ENCODE data around the gene COP1.

Gene COP1

GRCh38 chr1:176068901-176069300 is 138.2 kb downstream of the COP1 start:
- H3K9me3 ChIP-seq (ENCODE audit: control insufficient read depth in 1 of 2, low read length in 2 of 2) = no peaks in the 10 kb centered on the region
- no peaks in the 10 kb centered on the region for H3K4me1 ChIP-seq (ENCODE audit: control insufficient read depth in 1 of 2, insufficient read depth in 2 of 2, low read length in 2 of 2)
- H3K27me3 ChIP-seq (ENCODE audit: low read depth, low read length) = no peaks in the 10 kb centered on the region
- no peak overlapping the region for H3K4me3 ChIP-seq (ENCODE audit: low read depth in 1 of 2, low read length in 2 of 2)
- peaks cover 0 to 8% of the 10 kb centered on the region in 2 donors for H3K36me3 ChIP-seq (ENCODE audit: control insufficient read depth in 1 of 2, insufficient read depth in 2 of 2, low read length in 2 of 2)
- H3K27ac ChIP-seq (ENCODE audit: low read length) = no peak overlapping the region

DNA sequence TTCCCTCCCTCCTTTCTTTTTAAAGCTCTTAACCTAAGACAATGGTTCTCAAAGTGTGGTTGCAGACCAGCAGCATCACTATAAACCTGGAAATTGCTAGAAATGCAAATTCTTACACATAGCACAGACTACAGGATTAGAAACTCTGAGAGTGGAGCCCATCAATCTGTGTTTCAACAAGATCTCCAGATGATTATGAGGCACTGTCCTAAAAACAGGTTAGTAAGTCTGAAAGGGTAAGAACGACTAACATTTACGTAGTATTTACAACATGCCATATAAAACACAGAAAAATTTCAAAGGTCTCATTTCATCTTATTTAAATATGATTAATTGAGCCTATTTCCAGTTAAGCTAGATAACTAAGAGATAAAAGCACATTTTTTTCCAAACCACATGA is 138.8 kb downstream of the COP1 start:
- Histone ChIP-seq H3K27ac (ENCODE audit: low read length) (no peak overlapping the region), H3K36me3 (ENCODE audit: control insufficient read depth in 1 of 2, insufficient read depth in 2 of 2, low read length in 2 of 2) (peaks cover 0 to 8% of the 10 kb centered on the region in 2 donors)

DNA sequence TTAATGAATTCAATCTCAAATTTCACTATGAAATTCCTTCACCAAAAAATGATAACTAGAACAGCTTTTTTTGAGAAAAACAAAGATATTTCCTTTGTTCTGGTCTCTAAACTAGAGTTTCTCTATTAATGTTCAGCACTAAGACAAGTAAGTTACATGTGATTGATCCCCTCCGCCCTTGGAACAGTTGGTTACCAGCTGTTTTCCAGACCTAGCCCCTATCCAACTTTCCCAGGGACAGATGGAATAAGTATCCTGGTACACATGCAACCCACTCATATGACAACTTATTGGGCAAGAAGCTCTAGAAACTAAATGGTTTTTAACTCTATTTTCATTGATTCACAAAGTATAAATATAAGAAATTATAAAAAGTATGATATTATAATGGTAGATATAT is 140.4 kb downstream of the COP1 start:
- Histone ChIP-seq H3K9me3 (ENCODE audit: control insufficient read depth in 1 of 2, low read length in 2 of 2) (no peaks in the 10 kb centered on the region), H3K4me3 (ENCODE audit: low read depth in 1 of 2, low read length in 2 of 2) (no peak overlapping the region), H3K27ac (ENCODE audit: low read length) (no peak overlapping the region), H3K4me1 (ENCODE audit: control insufficient read depth in 1 of 2, insufficient read depth in 2 of 2, low read length in 2 of 2) (no peaks in the 10 kb centered on the region), H3K27me3 (ENCODE audit: low read depth, low read length) (no peaks in the 10 kb centered on the region), H3K36me3 (ENCODE audit: control insufficient read depth in 1 of 2, insufficient read depth in 2 of 2, low read length in 2 of 2) (peaks cover 0 to 6% of the 10 kb centered on the region in 2 donors)

More for the DNA sequence above, 138.8 kb downstream of the COP1 start:
- no peaks in the 10 kb centered on the region for H3K27me3 ChIP-seq (ENCODE audit: low read depth, low read length)
- H3K9me3 ChIP-seq (ENCODE audit: control insufficient read depth in 1 of 2, low read length in 2 of 2) = no peaks in the 10 kb centered on the region
- H3K4me3 ChIP-seq (ENCODE audit: low read depth in 1 of 2, low read length in 2 of 2) = no peak overlapping the region
- no peaks in the 10 kb centered on the region for H3K4me1 ChIP-seq (ENCODE audit: control insufficient read depth in 1 of 2, insufficient read depth in 2 of 2, low read length in 2 of 2)

- H3K27ac ChIP-seq (ENCODE audit: low read length) = no peak overlapping the region
- H3K4me1 ChIP-seq (ENCODE audit: control insufficient read depth in 1 of 2, insufficient read depth in 2 of 2, low read length in 2 of 2) = no peaks in the 10 kb centered on the region
- H3K27me3 ChIP-seq (ENCODE audit: low read depth, low read length) = no peaks in the 10 kb centered on the region
- no peaks in the 10 kb centered on the region for H3K36me3 ChIP-seq (ENCODE audit: control insufficient read depth in 1 of 2, insufficient read depth in 2 of 2, low read length in 2 of 2)
- no peaks in the 10 kb centered on the region for H3K9me3 ChIP-seq (ENCODE audit: control insufficient read depth in 1 of 2, low read length in 2 of 2)
- H3K4me3 ChIP-seq (ENCODE audit: low read depth in 1 of 2, low read length in 2 of 2) = no peak overlapping the region
These were observed 148.4 kb downstream of the COP1 start for GRCh38 chr1:176058686-176059085.

DNA sequence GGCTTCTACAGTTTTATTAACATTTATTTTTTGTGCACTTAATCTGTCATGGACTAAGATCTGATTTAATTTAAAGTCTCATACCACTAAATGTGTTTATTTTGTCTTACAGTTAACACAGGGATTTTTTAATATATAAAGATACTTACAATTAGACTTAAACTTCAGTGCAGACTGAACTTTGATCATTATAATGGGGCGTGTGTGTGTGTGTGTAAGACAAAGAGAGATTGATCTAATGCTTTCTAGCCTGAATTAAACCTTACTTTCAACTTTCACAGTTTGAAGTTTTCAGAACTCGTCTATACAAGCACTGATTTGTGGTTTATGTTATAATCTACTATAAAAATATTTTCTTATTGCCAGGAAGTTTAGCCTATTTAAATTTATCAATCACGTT is 150.8 kb downstream of the COP1 start:
- H3K27me3 ChIP-seq (ENCODE audit: low read depth, low read length) = no peaks in the 10 kb centered on the region
- no peaks in the 10 kb centered on the region for H3K4me1 ChIP-seq (ENCODE audit: control insufficient read depth in 1 of 2, insufficient read depth in 2 of 2, low read length in 2 of 2)
- H3K9me3 ChIP-seq (ENCODE audit: control insufficient read depth in 1 of 2, low read length in 2 of 2) = no peaks in the 10 kb centered on the region
- H3K27ac ChIP-seq (ENCODE audit: low read length) = no peak overlapping the region
- no peak overlapping the region for H3K4me3 ChIP-seq (ENCODE audit: low read depth in 1 of 2, low read length in 2 of 2)
- H3K36me3 ChIP-seq (ENCODE audit: control insufficient read depth in 1 of 2, insufficient read depth in 2 of 2, low read length in 2 of 2) = no peaks in the 10 kb centered on the region

GRCh38 chr1:176055398-176055797 is 151.7 kb downstream of the COP1 start:
- H3K4me3 ChIP-seq (ENCODE audit: low read depth in 1 of 2, low read length in 2 of 2) = no peak overlapping the region
- H3K36me3 ChIP-seq (ENCODE audit: control insufficient read depth in 1 of 2, insufficient read depth in 2 of 2, low read length in 2 of 2) = no peaks in the 10 kb centered on the region
- no peak overlapping the region for H3K27ac ChIP-seq (ENCODE audit: low read length)
- H3K27me3 ChIP-seq (ENCODE audit: low read depth, low read length) = no peaks in the 10 kb centered on the region
- no peaks in the 10 kb centered on the region for H3K4me1 ChIP-seq (ENCODE audit: control insufficient read depth in 1 of 2, insufficient read depth in 2 of 2, low read length in 2 of 2)
- H3K9me3 ChIP-seq (ENCODE audit: control insufficient read depth in 1 of 2, low read length in 2 of 2) = no peaks in the 10 kb centered on the region

- Histone ChIP-seq H3K4me3 (ENCODE audit: low read depth in 1 of 2, low read length in 2 of 2) (no peak overlapping the region), H3K36me3 (ENCODE audit: control insufficient read depth in 1 of 2, insufficient read depth in 2 of 2, low read length in 2 of 2) (peaks cover 0 to 4% of the 10 kb centered on the region in 2 donors), H3K9me3 (ENCODE audit: control insufficient read depth in 1 of 2, low read length in 2 of 2) (no peaks in the 10 kb centered on the region), H3K4me1 (ENCODE audit: control insufficient read depth in 1 of 2, insufficient read depth in 2 of 2, low read length in 2 of 2) (no peaks in the 10 kb centered on the region), H3K27me3 (ENCODE audit: low read depth, low read length) (no peaks in the 10 kb centered on the region), H3K27ac (ENCODE audit: low read length) (no peak overlapping the region)
These were observed 155.1 kb downstream of the COP1 start for GRCh38 chr1:176051902-176052518.

- H3K36me3 ChIP-seq (ENCODE audit: control insufficient read depth in 1 of 2, insufficient read depth in 2 of 2, low read length in 2 of 2) = peaks cover 0 to 4% of the 10 kb centered on the region in 2 donors
These were observed 155.7 kb downstream of the COP1 start for GRCh38 chr1:176051402-176051801.

GRCh38 chr1:176049582-176049981 is 157.5 kb downstream of the COP1 start:
- H3K4me3 ChIP-seq (ENCODE audit: low read depth in 1 of 2, low read length in 2 of 2) = no peak overlapping the region
- no peaks in the 10 kb centered on the region for H3K4me1 ChIP-seq (ENCODE audit: control insufficient read depth in 1 of 2, insufficient read depth in 2 of 2, low read length in 2 of 2)
- H3K27me3 ChIP-seq (ENCODE audit: low read depth, low read length) = no peaks in the 10 kb centered on the region
- H3K27ac ChIP-seq (ENCODE audit: low read length) = no peak overlapping the region
- peaks cover 0 to 4% of the 10 kb centered on the region in 2 donors for H3K36me3 ChIP-seq (ENCODE audit: control insufficient read depth in 1 of 2, insufficient read depth in 2 of 2, low read length in 2 of 2)
- H3K9me3 ChIP-seq (ENCODE audit: control insufficient read depth in 1 of 2, low read length in 2 of 2) = no peaks in the 10 kb centered on the region

More at GRCh38 chr1:176051402-176051801, 155.7 kb downstream of the COP1 start:
- Histone ChIP-seq H3K9me3 (ENCODE audit: control insufficient read depth in 1 of 2, low read length in 2 of 2) (no peaks in the 10 kb centered on the region), H3K4me3 (ENCODE audit: low read depth in 1 of 2, low read length in 2 of 2) (no peak overlapping the region), H3K27ac (ENCODE audit: low read length) (no peak overlapping the region), H3K4me1 (ENCODE audit: control insufficient read depth in 1 of 2, insufficient read depth in 2 of 2, low read length in 2 of 2) (no peaks in the 10 kb centered on the region), H3K27me3 (ENCODE audit: low read depth, low read length) (no peaks in the 10 kb centered on the region)

GRCh38 chr1:176046926-176047325 is 160.2 kb downstream of the COP1 start:
- Histone ChIP-seq H3K4me3 (ENCODE audit: low read depth in 1 of 2, low read length in 2 of 2) (no peak overlapping the region), H3K9me3 (ENCODE audit: control insufficient read depth in 1 of 2, low read length in 2 of 2) (no peaks in the 10 kb centered on the region), H3K4me1 (ENCODE audit: control insufficient read depth in 1 of 2, insufficient read depth in 2 of 2, low read length in 2 of 2) (no peaks in the 10 kb centered on the region), H3K27me3 (ENCODE audit: low read depth, low read length) (no peaks in the 10 kb centered on the region), H3K27ac (ENCODE audit: low read length) (no peak overlapping the region), H3K36me3 (ENCODE audit: control insufficient read depth in 1 of 2, insufficient read depth in 2 of 2, low read length in 2 of 2) (peaks cover 0 to 4% of the 10 kb centered on the region in 2 donors)

DNA sequence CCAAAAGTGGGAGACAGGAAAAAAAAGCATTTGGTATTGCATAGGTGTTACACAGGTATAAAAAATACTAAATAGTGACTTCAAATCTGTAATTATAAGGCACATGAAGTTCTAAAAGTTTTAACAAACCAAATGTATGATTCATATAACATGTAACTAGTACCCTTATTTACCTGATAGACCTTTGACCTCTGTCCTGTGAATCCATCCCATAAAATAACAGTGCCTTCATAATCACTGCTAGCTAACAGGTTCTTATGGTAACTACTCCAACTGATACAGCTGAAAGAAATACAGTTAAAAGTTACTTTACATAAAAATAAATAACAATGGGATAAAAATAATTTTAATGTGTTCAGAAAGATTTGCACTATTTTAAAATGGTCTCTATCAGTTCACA is 163.5 kb downstream of the COP1 start:
- H3K27ac ChIP-seq (ENCODE audit: low read length) = no peak overlapping the region
- no peak overlapping the region for H3K4me3 ChIP-seq (ENCODE audit: low read depth in 1 of 2, low read length in 2 of 2)
- peaks cover 0 to 18% of the 10 kb centered on the region in 2 donors for H3K36me3 ChIP-seq (ENCODE audit: control insufficient read depth in 1 of 2, insufficient read depth in 2 of 2, low read length in 2 of 2)
- H3K27me3 ChIP-seq (ENCODE audit: low read depth, low read length) = no peaks in the 10 kb centered on the region
- H3K4me1 ChIP-seq (ENCODE audit: control insufficient read depth in 1 of 2, insufficient read depth in 2 of 2, low read length in 2 of 2) = no peaks in the 10 kb centered on the region
- no peaks in the 10 kb centered on the region for H3K9me3 ChIP-seq (ENCODE audit: control insufficient read depth in 1 of 2, low read length in 2 of 2)

- no peak overlapping the region for H3K27ac ChIP-seq (ENCODE audit: low read length)
- no peaks in the 10 kb centered on the region for H3K27me3 ChIP-seq (ENCODE audit: low read depth, low read length)
- H3K9me3 ChIP-seq (ENCODE audit: control insufficient read depth in 1 of 2, low read length in 2 of 2) = no peaks in the 10 kb centered on the region
- H3K4me3 ChIP-seq (ENCODE audit: low read depth in 1 of 2, low read length in 2 of 2) = no peak overlapping the region
- peaks cover 5 to 9% of the 10 kb centered on the region in 2 donors for H3K36me3 ChIP-seq (ENCODE audit: control insufficient read depth in 1 of 2, insufficient read depth in 2 of 2, low read length in 2 of 2)
- H3K4me1 ChIP-seq (ENCODE audit: control insufficient read depth in 1 of 2, insufficient read depth in 2 of 2, low read length in 2 of 2) = peaks cover 0 to 4% of the 10 kb centered on the region in 2 donors
These were observed 173.2 kb downstream of the COP1 start for GRCh38 chr1:176033881-176034280.

All from muscle layer of duodenum (tissue), 2 donors.